Lung (tissue), 12 donors: Measurements from ENCODE around the gene HES6. TPM values are rescaled to one million over a fixed set of nuclear protein-coding genes. Genes with fewer than 3 reads are reported as not detected.

ENCODE experiments used
- ATAC-seq: fragments of 200-7000 bp; cut with Tn5 transposase; one replicate; pipeline ENCODE4 v1.9.1; 2020; ENCODE audit warnings: moderate number of reproducible peaks; ENCODE audit not compliant: insufficient read depth, low FRiP score
- DNase-seq, 3 donors: peaks; one replicate each; pipeline ENCODE4 v3.0.0-alpha.2; 2013 to 2017
- H3K27ac ChIP-seq, 2 donors: one replicate each; pipeline ENCODE4 v1.5.1; 2013; ENCODE audit warnings: mild to moderate bottlenecking in 2 of 2, moderate library complexity in 2 of 2, control low read depth in 1 of 2, inconsistent platforms in 1 of 2, low read depth in 1 of 2, low read length in 1 of 2
- H3K27me3 ChIP-seq, 3 donors: one replicate each; pipeline ENCODE4 v1.5.1; 2013; ENCODE audit warnings: low read length in 2 of 3; ENCODE audit not compliant: control insufficient read depth in 3 of 3, insufficient read depth in 3 of 3
- H3K36me3 ChIP-seq, 4 donors: one replicate each; pipeline ENCODE4 v1.5.1; 2013; ENCODE audit warnings: low read length in 4 of 4, mild to moderate bottlenecking in 1 of 4, moderate library complexity in 1 of 4; ENCODE audit not compliant: control insufficient read depth in 4 of 4, insufficient read depth in 4 of 4
- H3K4me1 ChIP-seq, 5 donors: one replicate each; pipeline ENCODE4 v1.5.1; 2013; ENCODE audit warnings: low read length in 5 of 5, mild to moderate bottlenecking in 2 of 5, moderate library complexity in 1 of 5; ENCODE audit not compliant: control insufficient read depth in 5 of 5, insufficient read depth in 5 of 5
- H3K4me3 ChIP-seq: one replicate; pipeline ENCODE4 v1.5.1; 2013; ENCODE audit warnings: mild to moderate bottlenecking, control low read depth, moderate library complexity
- H3K9ac ChIP-seq, 2 donors: one replicate each; pipeline ENCODE4 v1.5.1; 2013; ENCODE audit warnings: low read length in 2 of 2, control low read depth in 1 of 2; ENCODE audit not compliant: insufficient read depth in 1 of 2
- H3K9me3 ChIP-seq, 4 donors: one replicate each; pipeline ENCODE4 v1.5.1; 2013; ENCODE audit warnings: low read length in 3 of 4, mild to moderate bottlenecking in 1 of 4, moderate library complexity in 1 of 4; ENCODE audit not compliant: control insufficient read depth in 4 of 4, insufficient read depth in 3 of 4
- CTCF ChIP-seq: IDR thresholded peaks from 2 replicates; pipeline ENCODE4 v1.5.1; 2012; ENCODE audit warnings: mild to moderate bottlenecking; ENCODE audit errors: control extremely low read depth, extremely low read depth
- WGBS, 2 donors: extraction: QIAGEN DNeasy Blood & Tissue Kit; methylation state at CpG; one replicate each; pipeline ENCODE4 v1.1.7; 2013; 5-methylcytosine and 5-hydroxymethylcytosine counted together
- polyA plus RNA-seq, 2 donors: library from polyadenylated mRNA; stranded (reverse); fragments of 200-250 nt; gene quantifications; one replicate each; pipeline ENCODE4 v1.2.1, GENCODE V29; 2013
- total RNA-seq, 2 donors: library from RNA; depleted of rRNA in 1 of 2; stranded (reverse); fragments of >200 nt in 1 of 2; gene quantifications; one replicate each; pipeline ENCODE4 v1.2.1, GENCODE V29; 2014 to 2021
- donor health status: control.
- donor health status: control.
- donor health status: Bipolar disorder and iron deficiency.
- donor health status: healthy.
- donor health status: DM: yes; HTN: yes; CAD: no.

HES6 gene
- total and polyA plus RNA-seq, 4 donors: 4.4 to 12.5 (median 10.7) TPM

- no peak for ATAC-seq
- 96 to 97% methylated on average over 13 of the region's 13 CpGs for WGBS, 2 donors
Observed at GRCh38 chr2:238225121-238225520, 14.7 kb downstream of the HES6 start.

GRCh38 chr2:238224356-238225035, 15.3 kb downstream of the HES6 start:
- Histone ChIP-seq H3K36me3 (no peaks in the 10 kb centered on the region), H3K4me3 (no peak overlapping the region), H3K27me3 (no peaks in the 10 kb centered on the region), H3K9me3 (no peaks in the 10 kb centered on the region), H3K4me1 (peaks cover 0 to 1% (median 0%) of the 10 kb centered on the region in 5 donors), H3K27ac (no peak overlapping the region), H3K9ac (no peak overlapping the region)
- 96 to 97% methylated on average over 29 of the region's 29 CpGs for WGBS, 2 donors
- ATAC-seq (no peak), DNase-seq (no peak)
- TF ChIP-seq CTCF: no peak

More at GRCh38 chr2:238225121-238225520, 14.7 kb downstream of the HES6 start:
- Histone ChIP-seq H3K9ac (no peak overlapping the region), H3K4me3 (no peak overlapping the region), H3K27ac (no peak overlapping the region), H3K27me3 (peaks cover 0 to 2% (median 0%) of the 10 kb centered on the region in 3 donors), H3K4me1 (peaks cover 0 to 1% (median 0%) of the 10 kb centered on the region in 5 donors), H3K9me3 (no peaks in the 10 kb centered on the region), H3K36me3 (no peaks in the 10 kb centered on the region)
- TF ChIP-seq CTCF: no peak
- DNase-seq: no peak

- Histone ChIP-seq H3K27me3 (no peaks in the 10 kb centered on the region), H3K9me3 (no peaks in the 10 kb centered on the region), H3K9ac (no peak overlapping the region), H3K4me3 (no peak overlapping the region), H3K4me1 (peaks cover 0 to 1% (median 0%) of the 10 kb centered on the region in 5 donors), H3K36me3 (no peaks in the 10 kb centered on the region), H3K27ac (no peak overlapping the region)
- DNase-seq (no peak), ATAC-seq (no peak)
- TF ChIP-seq CTCF: no peak
- WGBS, 2 donors: 84 to 85% methylated on average over 23 of the region's 23 CpGs
Observed at GRCh38 chr2:238220892-238221521, 18.8 kb downstream of the HES6 start.
